GM19351 (cell line): Measurements from ENCODE around the gene FN3K.
"Not testable (repeated sequence)": the region's sequence is repeated elsewhere in the genome, so short reads cannot be mapped to it uniquely, and the experiment has no call there.

Source experiments
- ATAC-seq: cut with Tn5 transposase; IDR thresholded peaks from one replicate; pipeline ENCODE4 v1.9.1; 2021; ENCODE audit warnings: mild to moderate bottlenecking, moderate library complexity; ENCODE audit not compliant: unreplicated experiment

FN3K gene

GRCh38 chr17:82736511-82737185 is 1.2 kb downstream of the FN3K start:
- ATAC-seq: no peak

- ATAC-seq: no peak
Observed at GRCh38 chr17:82737967-82738877, 2.8 kb downstream of the FN3K start.

- ATAC-seq: no peak
Observed at GRCh38 chr17:82740906-82741759, 5.7 kb downstream of the FN3K start.

- no peak for ATAC-seq
Observed at GRCh38 chr17:82743344-82744219, 8.2 kb downstream of the FN3K start.

- ATAC-seq: not testable (repeated sequence)
Observed at GRCh38 chr17:82744736-82745135, 9.3 kb downstream of the FN3K start.

DNA sequence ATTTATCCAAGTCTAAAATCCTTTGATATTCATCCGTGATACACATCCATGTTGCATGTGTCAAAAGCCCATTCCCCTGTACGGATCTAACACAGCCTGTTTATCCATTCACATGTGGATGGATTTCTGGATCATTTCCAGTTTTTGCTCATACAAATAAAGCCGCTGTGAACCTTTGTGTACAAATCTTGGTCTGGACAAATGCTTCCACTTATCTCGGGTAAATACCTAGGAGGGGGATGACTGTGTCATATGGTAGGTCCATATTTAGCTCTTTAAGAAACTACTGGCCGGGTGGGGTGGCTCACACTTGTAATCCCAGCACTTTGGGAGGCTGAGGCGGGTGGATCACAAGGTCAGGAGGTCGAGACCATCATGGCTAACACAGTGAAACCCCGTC is 10.1 kb downstream of the FN3K start:
- no peak for ATAC-seq

- ATAC-seq: no peak
Observed at GRCh38 chr17:82748756-82749155, 13.3 kb downstream of the FN3K start.

- ATAC-seq: no peak
Observed at GRCh38 chr17:82750241-82750908, 15.0 kb downstream of the FN3K start.

DNA sequence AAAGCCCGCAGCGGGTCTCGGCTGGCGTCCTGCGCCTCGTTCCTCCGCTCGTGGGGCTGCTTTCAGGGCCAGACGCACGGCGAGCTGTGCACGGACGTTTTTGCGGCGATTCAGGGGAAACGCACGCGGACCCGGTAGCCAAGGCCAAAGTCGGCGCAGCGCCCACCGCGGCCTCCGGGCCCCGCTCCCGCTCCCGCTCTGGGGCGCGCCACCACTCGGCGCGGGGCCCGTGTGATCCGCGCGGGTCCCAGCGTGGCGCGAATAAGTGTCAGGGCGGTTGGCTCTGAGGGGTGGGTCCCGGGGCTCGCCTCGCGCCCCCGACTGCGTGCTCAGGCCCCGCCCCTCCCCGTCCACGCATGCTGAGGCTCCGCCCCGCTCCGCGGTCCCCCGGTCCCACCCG is 15.8 kb downstream of the FN3K start:
- ATAC-seq: peak; percentile 8

- peak; percentile 65 for ATAC-seq
Observed at GRCh38 chr17:82751571-82752370, 16.4 kb downstream of the FN3K start, which contains the start of gene TBCD. Gene TBCD, plus strand, starts transcription at chr17:82752065. Its CDS starts 129 bp downstream, at chr17:82752194.

DNA sequence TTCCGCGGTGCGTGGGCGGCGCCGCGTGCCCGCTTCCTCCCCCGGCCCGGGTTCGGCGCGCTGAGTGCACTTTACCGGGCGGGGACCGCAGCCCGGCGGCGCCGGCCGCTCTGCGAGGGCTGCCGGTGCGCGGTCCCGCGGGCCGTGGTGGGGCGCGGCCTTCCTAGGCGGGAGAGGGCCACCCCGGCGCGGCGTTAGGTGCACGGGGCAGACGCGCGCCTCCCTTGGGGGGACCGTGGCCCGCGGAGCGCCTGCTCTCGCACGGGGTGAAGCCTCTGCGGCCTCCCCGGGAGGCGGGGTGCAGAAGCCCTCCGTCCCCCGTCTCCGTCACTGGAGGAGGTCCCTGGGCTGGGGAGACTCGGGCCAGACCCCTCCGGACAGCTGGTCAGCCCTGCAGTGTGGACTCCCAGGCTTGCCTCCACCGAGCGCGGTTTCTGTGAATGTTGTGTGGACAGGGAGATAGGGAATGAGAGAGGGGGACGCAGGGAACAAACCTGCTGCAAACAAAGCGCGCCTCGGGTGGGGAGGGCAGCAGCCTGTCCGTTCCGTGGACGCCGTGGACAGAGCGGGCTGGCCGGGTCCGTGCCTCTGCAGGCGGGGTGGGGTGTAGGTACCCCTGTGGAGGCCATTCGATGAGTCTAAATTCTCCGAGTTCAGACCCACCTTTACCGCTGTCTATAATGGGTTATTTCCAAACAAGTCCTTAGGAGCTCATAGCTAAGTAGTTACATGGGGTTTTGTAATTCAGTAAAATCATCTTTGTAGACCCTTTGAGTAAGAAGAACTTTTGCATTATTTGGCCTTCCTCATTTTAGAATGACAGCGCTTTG is 17.2 kb downstream of the FN3K start:
- ATAC-seq: peak; percentile 24

GRCh38 chr17:82753201-82753464 is 17.7 kb downstream of the FN3K start:
- no peak for ATAC-seq

DNA sequence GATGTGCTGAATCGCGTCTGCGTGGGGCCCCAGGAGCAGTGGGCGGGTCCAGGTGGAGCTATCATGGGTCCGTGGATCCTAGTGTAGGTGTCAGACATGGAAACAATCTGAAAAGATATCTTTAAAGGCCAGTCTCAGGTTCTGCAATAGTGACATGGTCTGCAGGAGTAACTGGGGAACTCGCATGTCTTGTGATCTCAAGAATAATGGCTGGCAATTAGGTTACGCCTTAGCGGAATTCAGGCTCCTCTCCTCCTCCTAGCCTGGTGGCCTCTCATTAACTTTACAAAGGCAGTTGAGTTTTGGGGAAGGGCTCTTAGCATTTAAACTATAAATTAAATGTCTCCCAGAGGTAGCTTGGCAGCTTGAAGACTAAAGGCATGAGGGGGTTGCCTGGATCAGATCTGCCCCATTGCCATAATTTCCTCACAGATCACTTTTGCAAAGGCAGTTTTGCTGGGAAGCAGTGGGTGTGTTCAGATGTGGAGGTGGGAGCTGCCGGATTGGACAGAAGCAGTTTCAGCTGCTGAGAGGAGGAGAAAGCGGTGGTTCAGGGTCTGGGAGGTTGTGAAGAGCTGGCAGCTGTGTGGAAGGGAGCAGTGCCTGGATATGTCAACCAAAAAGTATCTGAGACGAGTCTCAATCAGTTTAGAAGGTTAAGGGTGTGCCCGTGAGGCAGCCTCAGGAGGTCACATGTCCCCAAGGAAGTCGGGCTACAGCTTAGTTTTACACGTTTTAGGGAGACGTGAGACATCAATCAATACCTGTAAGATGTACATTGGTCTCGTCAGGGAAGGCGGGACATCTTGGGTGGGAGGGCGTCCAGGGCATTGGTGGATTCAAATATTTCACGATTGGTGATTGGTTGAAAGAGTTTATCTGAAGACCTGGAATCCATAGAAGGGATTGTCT is 19.1 kb downstream of the FN3K start:
- no peak for ATAC-seq

DNA sequence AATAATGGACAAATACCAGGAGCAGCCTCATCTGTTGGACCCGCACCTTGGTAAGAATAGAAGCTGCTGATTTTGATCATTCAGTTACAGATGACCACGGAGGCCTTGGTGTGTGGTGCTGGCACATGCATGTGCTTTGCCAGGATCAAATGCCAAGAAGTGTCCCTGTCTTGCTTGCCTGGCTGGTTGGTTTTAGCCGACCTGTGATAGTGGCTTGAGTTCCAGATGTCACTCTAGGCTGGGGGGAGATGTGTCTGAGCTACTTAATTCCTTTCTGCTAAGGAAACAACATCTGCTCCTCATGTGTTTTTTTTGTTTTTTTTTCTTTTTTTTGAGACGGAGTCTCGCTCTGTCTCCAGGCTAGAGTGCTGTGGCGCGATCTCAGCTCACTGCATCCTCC is 20.8 kb downstream of the FN3K start:
- no peak for ATAC-seq

- ATAC-seq: no peak
Observed at GRCh38 chr17:82765371-82765770, 30.0 kb downstream of the FN3K start.

DNA sequence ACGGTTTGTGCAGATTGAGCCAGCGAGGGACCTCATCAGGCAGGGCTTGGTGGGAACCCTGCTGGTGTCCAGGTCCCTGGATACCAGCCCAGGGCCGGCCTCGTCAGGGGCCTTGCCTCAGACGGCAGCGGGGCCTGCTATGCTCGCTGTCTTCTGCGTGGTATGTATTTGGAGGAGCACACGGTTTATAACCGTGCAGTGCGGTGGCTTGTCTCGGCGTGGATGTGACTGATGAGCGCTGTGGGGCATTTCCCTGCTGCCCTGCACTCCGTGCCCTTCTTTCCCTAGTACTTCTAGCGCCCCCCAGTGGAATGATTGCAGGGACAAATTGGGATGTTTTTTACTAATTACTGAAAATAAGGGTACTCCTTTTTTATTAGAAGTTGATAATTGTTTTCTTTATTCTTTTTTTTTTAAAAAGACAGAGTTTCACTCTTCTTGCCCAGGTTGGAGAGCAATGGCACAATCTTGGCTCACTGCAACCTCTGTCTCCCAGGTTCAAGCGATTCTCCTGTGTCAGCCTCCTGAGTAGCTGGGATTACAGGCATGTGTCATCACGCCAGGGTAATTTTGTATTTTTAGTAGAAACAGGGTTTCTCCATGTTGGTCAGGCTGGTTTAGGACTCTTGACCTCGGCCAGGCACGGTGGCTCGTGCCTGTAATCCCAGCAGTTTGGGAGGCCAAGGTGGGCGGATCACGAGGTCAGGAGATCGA is 31.8 kb downstream of the FN3K start:
- no peak for ATAC-seq

- no peak for ATAC-seq
Observed at GRCh38 chr17:82769041-82769440, 33.6 kb downstream of the FN3K start.
